NCI-H345 treated with DMSO at 0.1 percent for 48 hours (cell line): ENCODE results near the gene SCAMP5.

Source experiments
- DNase-seq: peaks from one replicate; lab custom pipeline; 2025; ENCODE audit not compliant: unreplicated experiment; lab: John Stamatoyannopoulos, UW

SCAMP5 gene

GRCh38 chr15:75044258-75044878, 49.0 kb downstream of the SCAMP5 start:
- DNase-seq = no peak

GRCh38 chr15:75045332-75046015, 50.1 kb downstream of the SCAMP5 start:
- no peak for DNase-seq

GRCh38 chr15:75048394-75048793, 53.0 kb downstream of the SCAMP5 start:
- no peak for DNase-seq

- DNase-seq = no peak
These were observed 54.0 kb downstream of the SCAMP5 start for GRCh38 chr15:75049392-75049791.

GRCh38 chr15:75050283-75050682, 54.9 kb downstream of the SCAMP5 start:
- no peak for DNase-seq

- no peak for DNase-seq
These were observed 55.8 kb downstream of the SCAMP5 start for GRCh38 chr15:75051191-75051608.

GRCh38 chr15:75051711-75052110, 56.3 kb downstream of the SCAMP5 start:
- DNase-seq = no peak

GRCh38 chr15:75052972-75053747, 57.8 kb downstream of the SCAMP5 start:
- DNase-seq = no peak

- no peak for DNase-seq
These were observed 58.4 kb downstream of the SCAMP5 start for GRCh38 chr15:75053748-75054125.

GRCh38 chr15:75054172-75054897, 59.0 kb downstream of the SCAMP5 start:
- no peak for DNase-seq

GRCh38 chr15:75056036-75056435, 60.7 kb downstream of the SCAMP5 start:
- no peak for DNase-seq

GRCh38 chr15:75058127-75058905, 63.0 kb downstream of the SCAMP5 start:
- no peak for DNase-seq

- no peak for DNase-seq
These were observed 64.2 kb downstream of the SCAMP5 start for GRCh38 chr15:75059607-75060006.

GRCh38 chr15:75061272-75061671, 65.9 kb downstream of the SCAMP5 start:
- DNase-seq = no peak

- no peak for DNase-seq
These were observed 67.3 kb downstream of the SCAMP5 start for GRCh38 chr15:75062706-75063105.

GRCh38 chr15:75063338-75063737, 68.0 kb downstream of the SCAMP5 start:
- DNase-seq = no peak

GRCh38 chr15:75063889-75064288, 68.5 kb downstream of the SCAMP5 start:
- no peak for DNase-seq

GRCh38 chr15:75064846-75065245, 69.5 kb downstream of the SCAMP5 start:
- DNase-seq = no peak

GRCh38 chr15:75065467-75065850, 70.1 kb downstream of the SCAMP5 start:
- peak; percentile 21 for DNase-seq

GRCh38 chr15:75065851-75066509, 70.6 kb downstream of the SCAMP5 start:
- DNase-seq = no peak
